SU-DHL-6 (cell line): ENCODE data around the gene ATP2A1.

Experiments
- CTCF ChIP-seq: fragments of 200-600 bp; sonication (generic); IDR thresholded peaks from one replicate; pipeline ENCODE4 v1.5.1; 2017; ENCODE audit warnings: antibody characterized with exemption, mild to moderate bottlenecking, low read length, moderate library complexity; ENCODE audit not compliant: insufficient read depth, poor library complexity, severe bottlenecking
- EZH2phosphoT487 ChIP-seq: fragments of 200-600 bp; sonication (generic), shearing (Covaris generic); conservative IDR thresholded peaks from 2 replicates; pipeline ENCODE4 v1.6.1; 2018; ENCODE audit warnings: mild to moderate bottlenecking, antibody characterized with exemption, low read length, moderate library complexity, mixed read lengths

DNA sequence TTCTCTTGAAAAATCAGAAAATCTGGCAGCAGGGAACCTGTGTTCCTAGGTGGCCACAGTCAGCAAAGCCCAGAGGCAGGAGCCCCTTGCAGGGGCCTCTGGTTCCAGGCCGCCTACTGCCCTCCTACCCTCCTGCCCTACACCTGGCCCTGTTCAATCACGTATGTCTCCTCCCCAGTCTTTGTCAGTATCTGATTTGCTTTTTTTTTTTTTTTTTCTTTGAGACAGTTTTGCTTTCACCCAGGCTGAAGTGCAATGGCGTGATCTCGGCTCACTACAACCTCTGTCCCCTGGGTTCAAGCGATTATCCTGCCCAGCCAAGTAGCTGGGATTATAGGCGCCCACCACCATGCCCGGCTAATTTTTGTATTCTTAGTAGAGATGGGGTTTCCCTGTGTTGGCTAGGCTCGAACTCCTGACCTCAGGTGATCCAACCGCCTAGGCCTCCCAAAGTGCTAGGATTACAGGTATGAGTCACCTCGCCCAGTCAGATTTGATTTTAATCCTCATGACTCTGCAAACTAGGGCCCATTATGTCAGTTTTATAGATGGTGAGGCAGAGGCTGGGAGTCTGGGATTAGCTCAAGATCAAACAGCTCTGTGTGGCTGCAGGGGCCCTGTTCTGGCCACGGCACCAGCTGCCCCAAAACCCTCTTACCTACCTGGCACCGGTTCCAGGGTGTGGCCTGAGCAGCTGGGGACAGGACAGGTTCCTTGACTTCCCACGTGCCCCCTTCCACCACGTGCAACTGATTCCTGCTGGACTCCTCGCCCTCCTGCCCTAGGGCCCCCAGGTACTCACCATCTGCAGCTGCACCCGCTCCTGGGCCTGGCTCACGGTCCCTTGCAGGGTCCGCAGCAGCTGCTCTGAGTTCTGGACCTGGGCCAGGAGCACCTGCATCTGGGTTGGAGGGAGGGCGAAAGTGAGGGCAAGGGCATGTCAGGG lies 32.1 kb downstream of the ATP2A1 start:
- TF ChIP-seq CTCF: no peak
- TF ChIP-seq EZH2phosphoT487: no peak
